ENCODE data around the gene RPS25.

The RPS25 gene

GRCh38 chr11:119015054-119015611, 3.0 kb downstream of the RPS25 start:
- H3K4me3 ChIP-seq (ENCODE audit: low read depth, low read length), result no peak overlapping the region
- no peak for TF ChIP-seq CTCF (IDR thresholded peaks at IDR 0.05; ENCODE audit: borderline replicate concordance, insufficient read depth, low read depth, low read length)

- no peak for TF ChIP-seq CTCF (IDR thresholded peaks at IDR 0.05; ENCODE audit: borderline replicate concordance, insufficient read depth, low read depth, low read length)
Measured at GRCh38 chr11:119014209-119014924, 3.8 kb downstream of the RPS25 start.

GRCh38 chr11:119012629-119013170, 5.4 kb downstream of the RPS25 start:
- no peak overlapping the region for H3K4me3 ChIP-seq (ENCODE audit: low read depth, low read length)
- no peak for TF ChIP-seq CTCF (IDR thresholded peaks at IDR 0.05; ENCODE audit: borderline replicate concordance, insufficient read depth, low read depth, low read length)

More at GRCh38 chr11:119014209-119014924, 3.8 kb downstream of the RPS25 start:
- no peak overlapping the region for H3K4me3 ChIP-seq (ENCODE audit: low read depth, low read length)

GRCh38 chr11:119011476-119012053, 6.6 kb downstream of the RPS25 start:
- no peak overlapping the region for H3K4me3 ChIP-seq (ENCODE audit: low read depth, low read length)
- no peak for TF ChIP-seq CTCF (IDR thresholded peaks at IDR 0.05; ENCODE audit: borderline replicate concordance, insufficient read depth, low read depth, low read length)

GRCh38 chr11:119006656-119007055, 11.5 kb downstream of the RPS25 start:
- no peak overlapping the region for H3K4me3 ChIP-seq (ENCODE audit: low read depth, low read length)
- TF ChIP-seq CTCF (IDR thresholded peaks at IDR 0.05; ENCODE audit: borderline replicate concordance, insufficient read depth, low read depth, low read length), result no peak

- no peak overlapping the region for H3K4me3 ChIP-seq (ENCODE audit: low read depth, low read length)
- no peak for TF ChIP-seq CTCF (IDR thresholded peaks at IDR 0.05; ENCODE audit: borderline replicate concordance, insufficient read depth, low read depth, low read length)
Measured at GRCh38 chr11:119000906-119001305, 17.2 kb downstream of the RPS25 start.

All from GM12875 (cell line).